NCI-H2029 (cell line): ENCODE data around the gene IQCE.
"Not testable (repeated sequence)": the region's sequence is repeated elsewhere in the genome, so short reads cannot be mapped to it uniquely, and the experiment has no call there.

Source experiments
- DNase-seq: peaks from one replicate; lab custom pipeline; 2025; lab: John Stamatoyannopoulos, UW

The IQCE gene

GRCh38 chr7:2520761-2521290 is 38.0 kb upstream of the IQCE start:
- no peak for DNase-seq

- no peak for DNase-seq
Observed at GRCh38 chr7:2521341-2521745, 37.4 kb upstream of the IQCE start.

GRCh38 chr7:2521952-2522591 is 36.7 kb upstream of the IQCE start:
- peak; percentile 27 for DNase-seq

GRCh38 chr7:2522780-2523433 is 35.9 kb upstream of the IQCE start:
- peak; percentile 37 for DNase-seq

GRCh38 chr7:2523461-2523936 is 35.3 kb upstream of the IQCE start:
- DNase-seq, result peak; percentile 76

GRCh38 chr7:2523941-2524807 is 34.6 kb upstream of the IQCE start:
- DNase-seq, result peak; percentile 98

GRCh38 chr7:2524808-2525657 is 33.7 kb upstream of the IQCE start:
- DNase-seq, result no peak

GRCh38 chr7:2525658-2526630 is 32.8 kb upstream of the IQCE start:
- DNase-seq, result no peak

- DNase-seq, result no peak
Observed at GRCh38 chr7:2526659-2527504, 31.9 kb upstream of the IQCE start.

GRCh38 chr7:2527505-2528467 is 31.0 kb upstream of the IQCE start:
- peak; percentile 57 for DNase-seq

GRCh38 chr7:2528481-2529095 is 30.2 kb upstream of the IQCE start:
- no peak for DNase-seq

GRCh38 chr7:2529161-2530070 is 29.4 kb upstream of the IQCE start:
- DNase-seq, result no peak

GRCh38 chr7:2530071-2530987 is 28.4 kb upstream of the IQCE start:
- no peak for DNase-seq

- not testable (repeated sequence) for DNase-seq
Observed at GRCh38 chr7:2530994-2531795, 27.6 kb upstream of the IQCE start.

GRCh38 chr7:2531796-2532110 is 27.0 kb upstream of the IQCE start:
- DNase-seq, result not testable (repeated sequence)
